IPS-18a (cell line): Measurements from ENCODE around the gene SAP30BP.

ENCODE experiments used
- H3K27ac ChIP-seq: one replicate; pipeline ENCODE4 v1.5.1; 2013; ENCODE audit warnings: low read length
- H3K27me3 ChIP-seq: one replicate; pipeline ENCODE4 v1.6.1; 2013; ENCODE audit warnings: mild to moderate bottlenecking, low read length; ENCODE audit not compliant: control insufficient read depth, insufficient read depth
- H3K36me3 ChIP-seq: one replicate; pipeline ENCODE4 v1.6.1; 2013; ENCODE audit warnings: low read depth, low read length; ENCODE audit not compliant: control insufficient read depth
- H3K4me1 ChIP-seq: one replicate; pipeline ENCODE4 v1.6.1; 2013; ENCODE audit warnings: low read depth, low read length; ENCODE audit not compliant: control insufficient read depth
- H3K4me3 ChIP-seq: one replicate; pipeline ENCODE4 v1.5.1; 2013; ENCODE audit warnings: low read length
- H3K9ac ChIP-seq: one replicate; pipeline ENCODE4 v1.6.1; 2013; ENCODE audit warnings: mild to moderate bottlenecking, low read length, moderate library complexity
- H3K9me3 ChIP-seq: one replicate; pipeline ENCODE4 v1.6.1; 2013; ENCODE audit warnings: low read depth, low read length; ENCODE audit not compliant: control insufficient read depth

Gene SAP30BP

DNA sequence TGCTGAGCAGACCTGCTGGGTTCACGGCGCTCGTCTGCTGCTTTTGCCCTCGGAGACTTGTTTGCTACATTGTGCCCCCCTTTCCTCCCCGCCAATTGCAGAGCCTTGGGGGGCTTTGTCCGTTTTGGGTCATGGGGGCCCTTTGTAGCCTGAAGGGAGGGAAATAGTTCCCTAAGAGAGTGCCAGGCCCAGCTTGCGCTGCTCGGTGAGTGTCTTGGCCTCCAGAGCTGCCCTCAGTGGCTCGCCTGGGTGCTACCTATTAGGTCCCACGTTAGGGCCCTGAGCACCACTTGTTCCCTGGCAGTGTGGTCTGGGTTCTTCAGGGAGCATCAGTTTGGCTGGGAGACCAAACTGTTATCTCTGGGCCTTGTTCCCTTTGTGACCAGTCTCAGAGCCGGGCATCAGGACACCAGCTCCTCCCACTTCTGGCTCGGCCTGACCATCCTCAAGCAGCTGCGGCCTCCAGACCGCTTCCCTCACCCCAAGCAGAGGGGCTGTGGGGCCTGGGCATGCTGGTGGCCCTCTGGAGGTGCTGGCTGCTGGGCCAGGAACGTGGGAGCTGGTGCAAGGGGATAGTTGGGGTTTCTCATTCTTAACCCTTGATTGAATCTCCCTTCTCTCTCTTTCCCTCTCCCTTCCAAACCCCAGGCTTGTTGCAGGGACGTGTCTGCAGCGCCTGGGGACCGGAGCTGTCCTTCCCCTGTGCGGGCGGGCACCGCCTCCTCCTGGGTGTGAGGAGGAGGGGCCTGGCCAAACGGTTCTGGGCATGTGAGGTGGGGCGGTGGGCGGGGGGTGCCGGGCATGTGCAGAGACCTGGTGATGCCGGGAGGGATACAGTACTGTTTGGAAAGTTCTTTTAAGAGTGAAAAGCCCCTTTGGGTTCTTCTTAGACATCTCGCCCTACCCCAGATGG, 38.1 kb downstream of the SAP30BP start:
- H3K4me3 ChIP-seq: no peak overlapping the region
- H3K4me1 ChIP-seq: no peaks in the 10 kb centered on the region
- no peaks in the 10 kb centered on the region for H3K27me3 ChIP-seq
- no peak overlapping the region for H3K27ac ChIP-seq
- no peaks in the 10 kb centered on the region for H3K9me3 ChIP-seq
- no peak overlapping the region for H3K9ac ChIP-seq
- peaks cover 60% of the 10 kb centered on the region for H3K36me3 ChIP-seq

GRCh38 chr17:75706042-75706728, 39.0 kb downstream of the SAP30BP start:
- H3K36me3 ChIP-seq: peaks cover 51% of the 10 kb centered on the region
- no peaks in the 10 kb centered on the region for H3K27me3 ChIP-seq
- no peaks in the 10 kb centered on the region for H3K9me3 ChIP-seq
- H3K9ac ChIP-seq: no peak overlapping the region
- no peak overlapping the region for H3K27ac ChIP-seq
- no peaks in the 10 kb centered on the region for H3K4me1 ChIP-seq
- no peak overlapping the region for H3K4me3 ChIP-seq

- no peak overlapping the region for H3K9ac ChIP-seq
- no peak overlapping the region for H3K27ac ChIP-seq
- H3K4me1 ChIP-seq: no peaks in the 10 kb centered on the region
- no peaks in the 10 kb centered on the region for H3K9me3 ChIP-seq
- no peak overlapping the region for H3K4me3 ChIP-seq
- H3K36me3 ChIP-seq: peaks cover 43% of the 10 kb centered on the region
- H3K27me3 ChIP-seq: no peaks in the 10 kb centered on the region
Measured at GRCh38 chr17:75707079-75707571, 40.0 kb downstream of the SAP30BP start.

DNA sequence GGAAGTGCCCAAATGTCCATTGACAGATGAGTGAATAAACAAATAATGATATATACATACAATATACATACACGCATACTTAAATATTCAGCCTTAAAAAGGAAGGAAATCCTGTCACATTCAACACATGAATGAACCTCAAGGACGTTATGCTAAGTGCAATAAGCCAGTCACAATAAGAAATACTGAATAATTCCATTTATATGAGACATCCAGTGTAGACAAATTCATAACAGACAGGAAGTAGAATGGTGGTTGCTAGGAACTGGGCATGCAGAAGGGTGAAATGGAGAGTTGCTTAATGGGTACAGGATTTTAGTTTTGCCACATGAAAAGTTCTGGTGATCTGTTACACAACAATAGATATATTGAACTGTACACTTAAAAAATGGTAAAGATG, 45.3 kb downstream of the SAP30BP start:
- Histone ChIP-seq H3K36me3 (peaks cover 8% of the 10 kb centered on the region), H3K27ac (no peak overlapping the region), H3K27me3 (no peaks in the 10 kb centered on the region), H3K9me3 (no peaks in the 10 kb centered on the region), H3K4me1 (no peaks in the 10 kb centered on the region), H3K4me3 (no peak overlapping the region), H3K9ac (no peak overlapping the region)

GRCh38 chr17:75719732-75720131, 52.6 kb downstream of the SAP30BP start:
- Histone ChIP-seq H3K9me3 (no peaks in the 10 kb centered on the region), H3K27ac (no peak overlapping the region), H3K4me3 (no peak overlapping the region), H3K9ac (no peak overlapping the region), H3K36me3 (no peaks in the 10 kb centered on the region), H3K27me3 (peaks cover 41% of the 10 kb centered on the region), H3K4me1 (no peaks in the 10 kb centered on the region)

GRCh38 chr17:75720656-75721462, 53.7 kb downstream of the SAP30BP start, which contains the start of gene ITGB4:
ITGB4 (plus strand) TSS chr17:75721459; CDS start chr17:75724704, 3,245 bp downstream.
- peaks cover 41% of the 10 kb centered on the region for H3K27me3 ChIP-seq

DNA sequence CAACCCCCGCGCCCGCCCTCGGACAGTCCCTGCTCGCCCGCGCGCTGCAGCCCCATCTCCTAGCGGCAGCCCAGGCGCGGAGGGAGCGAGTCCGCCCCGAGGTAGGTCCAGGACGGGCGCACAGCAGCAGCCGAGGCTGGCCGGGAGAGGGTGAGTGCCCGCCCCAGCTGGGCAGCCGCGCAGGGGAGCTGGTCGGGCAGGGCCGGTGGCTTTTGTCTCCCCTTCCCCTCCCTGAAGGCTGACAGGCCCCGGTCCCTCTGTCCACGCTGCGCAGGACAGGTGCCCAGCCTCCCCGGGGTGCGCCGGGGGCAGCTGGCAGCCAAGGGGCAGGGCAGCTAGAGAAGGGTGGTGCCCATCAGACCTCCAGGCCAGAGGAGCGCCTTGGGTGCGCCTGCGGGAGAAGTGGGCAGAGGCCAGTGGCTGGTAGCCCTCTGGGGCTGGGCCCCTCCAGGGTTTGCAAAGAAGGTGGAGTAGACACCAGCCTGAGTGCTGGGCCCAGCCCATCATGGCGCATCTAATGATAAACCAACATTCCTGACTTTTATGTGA, 54.4 kb downstream of the SAP30BP start:
- Histone ChIP-seq H3K9ac (no peak overlapping the region), H3K27ac (no peak overlapping the region), H3K27me3 (peaks cover 41% of the 10 kb centered on the region), H3K9me3 (no peaks in the 10 kb centered on the region), H3K4me1 (no peaks in the 10 kb centered on the region), H3K36me3 (no peaks in the 10 kb centered on the region), H3K4me3 (peak overlapping the region; percentile 46)

More at GRCh38 chr17:75720656-75721462, 53.7 kb downstream of the SAP30BP start, which contains the start of gene ITGB4:
- H3K27ac ChIP-seq: no peak within 1 kb of the TSS
- H3K4me1 ChIP-seq: no peaks in the 10 kb centered on the region
- no peak within 1 kb of the TSS for H3K9ac ChIP-seq
- no peaks in the 10 kb centered on the region for H3K36me3 ChIP-seq
- H3K4me3 ChIP-seq: peak within 1 kb of the TSS; percentile 54
- no peaks in the 10 kb centered on the region for H3K9me3 ChIP-seq

GRCh38 chr17:75722076-75722475, 54.9 kb downstream of the SAP30BP start:
- H3K36me3 ChIP-seq: no peaks in the 10 kb centered on the region
- no peak overlapping the region for H3K27ac ChIP-seq
- H3K9me3 ChIP-seq: no peaks in the 10 kb centered on the region
- H3K27me3 ChIP-seq: peaks cover 41% of the 10 kb centered on the region
- no peak overlapping the region for H3K4me3 ChIP-seq
- no peak overlapping the region for H3K9ac ChIP-seq
- H3K4me1 ChIP-seq: no peaks in the 10 kb centered on the region

DNA sequence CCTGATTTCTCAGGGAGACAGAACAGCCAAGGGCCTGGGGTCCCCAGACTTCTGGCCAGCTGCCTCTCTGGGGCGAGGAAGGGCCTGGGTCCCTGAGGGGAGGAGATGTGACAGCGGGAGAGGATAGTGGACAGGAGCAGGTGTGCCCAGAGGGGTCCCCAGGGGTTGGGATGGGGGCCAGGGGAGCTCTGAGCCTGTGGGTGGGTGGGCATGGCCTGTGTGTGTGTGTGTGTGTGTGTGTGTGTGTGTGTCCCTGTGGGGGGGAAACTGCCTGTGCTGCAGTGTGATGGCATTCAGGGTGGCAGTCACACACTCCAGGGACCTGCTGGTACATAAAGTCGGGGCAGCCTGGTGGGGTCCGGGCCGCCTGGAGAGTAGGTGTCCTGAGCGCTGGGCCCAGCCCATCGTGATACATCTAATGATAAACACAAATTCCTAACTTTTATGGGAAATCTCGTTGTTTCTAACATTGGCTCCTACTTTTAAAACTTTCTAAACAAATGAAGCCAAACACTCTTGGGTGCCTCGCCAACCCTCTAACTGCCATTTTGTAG, 55.5 kb downstream of the SAP30BP start:
- Histone ChIP-seq H3K9ac (no peak overlapping the region), H3K36me3 (no peaks in the 10 kb centered on the region), H3K4me1 (no peaks in the 10 kb centered on the region), H3K4me3 (no peak overlapping the region), H3K27me3 (peaks cover 41% of the 10 kb centered on the region), H3K27ac (no peak overlapping the region), H3K9me3 (no peaks in the 10 kb centered on the region)

DNA sequence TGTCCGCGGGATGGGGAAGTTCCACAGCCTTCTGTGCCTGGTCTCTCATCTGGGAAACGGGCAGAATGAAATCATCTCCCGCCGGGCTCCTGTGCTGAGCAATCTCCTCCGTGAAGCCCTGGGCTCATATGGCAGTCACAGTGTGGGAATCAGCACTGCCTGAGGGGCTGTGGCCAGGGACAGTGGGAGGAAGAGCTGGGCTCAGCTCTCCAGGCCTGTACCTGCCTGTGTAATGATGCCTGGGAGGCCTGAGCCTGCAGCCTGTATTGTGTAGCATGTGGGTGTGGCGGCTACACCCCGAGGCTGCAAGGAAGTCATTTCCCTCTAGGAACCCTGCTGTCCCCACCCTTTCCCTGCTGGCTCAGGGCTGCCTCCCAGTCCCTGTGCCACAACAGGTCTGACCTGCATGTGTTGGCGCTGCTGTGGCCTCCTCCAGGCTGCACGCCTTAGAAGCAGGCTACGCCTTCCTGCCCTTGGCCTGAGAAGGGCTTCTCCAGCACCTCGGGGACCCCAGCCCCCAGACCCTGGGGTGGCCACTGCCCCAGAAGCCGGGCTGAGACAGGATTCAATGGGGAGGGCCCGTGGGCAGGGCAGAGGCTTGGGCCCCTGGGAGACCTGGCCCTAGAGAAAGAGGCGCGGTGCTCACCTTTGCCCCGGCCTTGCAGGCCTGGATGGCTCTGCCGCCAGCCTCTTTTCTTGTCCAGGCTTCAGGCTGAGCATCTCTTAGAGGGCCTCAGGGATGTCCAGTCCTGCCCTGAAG, 56.2 kb downstream of the SAP30BP start:
- H3K27me3 ChIP-seq: peaks cover 40% of the 10 kb centered on the region

More for the DNA sequence above, 56.2 kb downstream of the SAP30BP start:
- no peak overlapping the region for H3K27ac ChIP-seq
- no peaks in the 10 kb centered on the region for H3K9me3 ChIP-seq
- no peak overlapping the region for H3K9ac ChIP-seq
- no peaks in the 10 kb centered on the region for H3K4me1 ChIP-seq
- no peaks in the 10 kb centered on the region for H3K36me3 ChIP-seq
- no peak overlapping the region for H3K4me3 ChIP-seq
